HK-2 (cell line): Measurements from ENCODE around the gene EXT2.

Experiments used
- DNase-seq: peaks from one replicate; pipeline ENCODE4 v3.0.0-alpha.2; 2018; ENCODE audit not compliant: unreplicated experiment

The EXT2 gene

GRCh38 chr11:44133335-44133946 is 38.0 kb downstream of the EXT2 start:
- no peak for DNase-seq

GRCh38 chr11:44134625-44135024 is 39.1 kb downstream of the EXT2 start:
- no peak for DNase-seq

GRCh38 chr11:44136176-44136945 is 40.9 kb downstream of the EXT2 start:
- DNase-seq: no peak

- DNase-seq: no peak
Measured at GRCh38 chr11:44137057-44137456, 41.6 kb downstream of the EXT2 start.

- DNase-seq: no peak
Measured at GRCh38 chr11:44138286-44138685, 42.8 kb downstream of the EXT2 start.

- no peak for DNase-seq
Measured at GRCh38 chr11:44138980-44139379, 43.5 kb downstream of the EXT2 start.

GRCh38 chr11:44139565-44140330 is 44.3 kb downstream of the EXT2 start:
- no peak for DNase-seq

- no peak for DNase-seq
Measured at GRCh38 chr11:44140372-44140771, 44.9 kb downstream of the EXT2 start.

- no peak for DNase-seq
Measured at GRCh38 chr11:44140805-44141204, 45.3 kb downstream of the EXT2 start.

GRCh38 chr11:44143987-44144909 is 48.8 kb downstream of the EXT2 start:
- no peak for DNase-seq

GRCh38 chr11:44145011-44145775 is 49.7 kb downstream of the EXT2 start:
- DNase-seq: no peak

GRCh38 chr11:44146931-44147330 is 51.5 kb downstream of the EXT2 start:
- no peak for DNase-seq

- no peak for DNase-seq
Measured at GRCh38 chr11:44147751-44148150, 52.3 kb downstream of the EXT2 start.

- DNase-seq: no peak
Measured at GRCh38 chr11:44149651-44150050, 54.2 kb downstream of the EXT2 start.

GRCh38 chr11:44150401-44150800 is 54.9 kb downstream of the EXT2 start:
- no peak for DNase-seq

GRCh38 chr11:44157019-44157418 is 61.5 kb downstream of the EXT2 start:
- no peak for DNase-seq

- DNase-seq: no peak
Measured at GRCh38 chr11:44158384-44158783, 62.9 kb downstream of the EXT2 start.

GRCh38 chr11:44159848-44160721 is 64.6 kb downstream of the EXT2 start:
- DNase-seq: no peak

GRCh38 chr11:44162004-44162403 is 66.5 kb downstream of the EXT2 start:
- DNase-seq: no peak

- DNase-seq: no peak
Measured at GRCh38 chr11:44162662-44163061, 67.2 kb downstream of the EXT2 start.
